Uterus (tissue), 4 donors: ENCODE measurements around the gene ASCC2. TPM values are rescaled to one million over a fixed set of nuclear protein-coding genes. Genes with fewer than 3 reads are reported as not detected.

Experiments
- DNase-seq, 2 donors: peaks; one replicate each; pipeline ENCODE4 v3.0.0-alpha.2; 2019 to 2020
- H3K27ac ChIP-seq, 2 donors: fragments of 200-600 bp; sonication (generic); 1 replicate in 1 of 2; 2 replicates in 1 of 2; pipeline ENCODE4 v1.5.1; 2016 to 2018
- H3K27me3 ChIP-seq, 2 donors: fragments of 200-600 bp; sonication (generic); one replicate each; pipeline ENCODE4 v1.5.1; 2018 to 2019; ENCODE audit warnings: control low read depth in 1 of 2
- H3K36me3 ChIP-seq, 2 donors: fragments of 200-600 bp; sonication (generic); one replicate each; pipeline ENCODE4 v1.5.1; 2019; ENCODE audit warnings: control low read depth in 1 of 2
- H3K4me1 ChIP-seq, 2 donors: fragments of 200-600 bp; sonication (generic); one replicate each; pipeline ENCODE4 v1.5.1; 2018 to 2019; ENCODE audit warnings: control low read depth in 1 of 2
- H3K4me3 ChIP-seq, 2 donors: fragments of 200-600 bp; sonication (generic); 1 replicate in 1 of 2; 2 replicates in 1 of 2; pipeline ENCODE4 v1.5.1; 2018 to 2019; ENCODE audit warnings: mild to moderate bottlenecking in 1 of 2
- H3K9me3 ChIP-seq, 2 donors: fragments of 200-600 bp; sonication (generic); one replicate each; pipeline ENCODE4 v1.5.1; 2019; ENCODE audit warnings: control low read depth in 1 of 2
- CTCF ChIP-seq, 4 experiments: fragments of 200-600 bp in 2 of 4; fragments of 450-650 bp in 2 of 4; sonication (generic) in 2 of 4; IDR thresholded peaks; one replicate each; pipeline ENCODE4 v1.5.1; 2016 to 2019; ENCODE audit warnings: antibody characterized with exemption in 4 of 4, mild to moderate bottlenecking in 2 of 4, moderate library complexity in 1 of 4
- POLR2A ChIP-seq, 2 donors: fragments of 450-650 bp; IDR thresholded peaks; one replicate each; pipeline ENCODE4 v1.6.1; 2016; ENCODE audit warnings: antibody characterized with exemption in 2 of 2, mild to moderate bottlenecking in 1 of 2, moderate library complexity in 1 of 2
- intact Hi-C: fragments of 100-400 bp; cut with DNase I; formaldehyde crosslinking; loops from one replicate; pipeline ENCODE4 v1.15.1; 2023; ENCODE audit warnings: low total_unique reads
- total RNA-seq, 4 donors: library from RNA; depleted of rRNA in 3 of 4; stranded (reverse); fragments of >200 nt in 3 of 4; gene quantifications; one replicate each; pipeline versions ENCODE4 v1.1.0 to v1.2.4, GENCODE V29; 2014 to 2023
- donor health status: DM: yes; HTN: yes; CAD: no.

The ASCC2 gene
- total RNA-seq, 4 donors from 2014 or later: 14.9 to 47.1 (median 24.3) TPM

GRCh38 chr22:29767171-29768051 is 70.7 kb downstream of the ASCC2 start, which contains the start of gene UQCR10:
Gene UQCR10, plus strand, starts transcription at chr22:29767369. Its CDS starts 30 bp downstream, at chr22:29767399.
- Histone ChIP-seq H3K9me3 (no peaks in the 10 kb centered on the region), H3K27ac (peak within 1 kb of the TSS; percentile 86), H3K27me3 (no peaks in the 10 kb centered on the region), H3K36me3 (no peaks in the 10 kb centered on the region), H3K4me1 (peaks cover 7 to 11% of the 10 kb centered on the region in 2 donors), H3K4me3 (peak within 1 kb of the TSS; percentile 91 to 94)
- intact Hi-C loops: no loop called here
- TF ChIP-seq POLR2A (IDR thresholded peaks at IDR 0.05) (peak; percentile 27 to 50), CTCF (IDR thresholded peaks at IDR 0.05) (no peak)
- peak; percentile 88 to 91 for DNase-seq

GRCh38 chr22:29766632-29767170 is 71.4 kb downstream of the ASCC2 start, which contains the start of gene ZMAT5:
Gene ZMAT5, minus strand, starts transcription at chr22:29767007. Its CDS starts 18,463 bp downstream, at chr22:29748544.
- TF ChIP-seq POLR2A (IDR thresholded peaks at IDR 0.05) (peak; percentile 56 to 76), CTCF (IDR thresholded peaks at IDR 0.05) (peak in 1 of 4 experiments; percentile 16)
- Histone ChIP-seq H3K27ac (peak within 1 kb of the TSS; percentile 86), H3K27me3 (no peaks in the 10 kb centered on the region), H3K4me3 (peak within 1 kb of the TSS; percentile 91 to 94), H3K36me3 (no peaks in the 10 kb centered on the region), H3K4me1 (peaks cover 7 to 11% of the 10 kb centered on the region in 2 donors), H3K9me3 (no peaks in the 10 kb centered on the region)
- DNase-seq: peak; percentile 90 to 95
- intact Hi-C loops: no loop called here

- Histone ChIP-seq H3K4me1 (peaks cover 7 to 11% of the 10 kb centered on the region in 2 donors), H3K9me3 (no peaks in the 10 kb centered on the region), H3K36me3 (no peaks in the 10 kb centered on the region), H3K27me3 (no peaks in the 10 kb centered on the region), H3K4me3 (peak overlapping the region; percentile 91 to 94), H3K27ac (peak overlapping the region; percentile 86)
- intact Hi-C loops: no loop called here
- no peak for DNase-seq
- TF ChIP-seq POLR2A (IDR thresholded peaks at IDR 0.05) (no peak), CTCF (IDR thresholded peaks at IDR 0.05) (no peak)
Observed at GRCh38 chr22:29765905-29766631, 72.0 kb downstream of the ASCC2 start.

GRCh38 chr22:29762263-29762662 is 75.8 kb downstream of the ASCC2 start:
- Histone ChIP-seq H3K36me3 (no peaks in the 10 kb centered on the region), H3K4me1 (no peaks in the 10 kb centered on the region), H3K27ac (no peak overlapping the region), H3K9me3 (no peaks in the 10 kb centered on the region), H3K4me3 (no peak overlapping the region), H3K27me3 (no peaks in the 10 kb centered on the region)
- DNase-seq: no peak
- intact Hi-C loops: no loop called here
- TF ChIP-seq POLR2A (IDR thresholded peaks at IDR 0.05): no peak
- no peak for TF ChIP-seq CTCF (IDR thresholded peaks at IDR 0.05)
